PC-3 (cell line): ENCODE data around the gene GFOD1. TPM values are rescaled to one million over a fixed set of nuclear protein-coding genes. Genes with fewer than 3 reads are reported as not detected.

Experiments
- ATAC-seq: fragments of 200-7000 bp; cut with Tn5 transposase; 2 replicates; pipeline ENCODE4 v1.9.1; 2020; ENCODE audit warnings: mild to moderate bottlenecking, moderate library complexity
- BruUV-seq: library from RNA; stranded (reverse); fragments of 400-500 nt; replicated peaks from 2 replicates; lab custom pipeline; 2021; lab: Mats Ljungman, UMichigan
- CTCF ChIA-PET: fragments of 300-600 bp; sonication (Branson Sonifier 250); formaldehyde crosslinking; loops from one replicate; lab custom pipeline; 2022; ENCODE audit warnings: antibody characterized with exemption; lab: Charles Lee
- POLR2A ChIA-PET: fragments of 300-600 bp; sonication (Branson Sonifier 250); formaldehyde crosslinking; loops from one replicate; lab custom pipeline; 2022; ENCODE audit warnings: antibody characterized with exemption; ENCODE audit not compliant: unreplicated experiment; lab: Charles Lee
- DNase-seq: peaks from one replicate; pipeline ENCODE4 v3.0.0-alpha.2; 2015
- H2AFZ ChIP-seq: fragments of 300-600 bp; sonication (generic); 2 replicates; pipeline ENCODE4 v1.6.0; 2016; ENCODE audit warnings: antibody characterized with exemption, low read length
- H3F3A ChIP-seq: fragments of 300-600 bp; sonication (generic); one replicate; pipeline ENCODE4 v1.6.0; 2017; ENCODE audit warnings: antibody characterized with exemption, low read length, control low read depth, mild to moderate bottlenecking; ENCODE audit not compliant: unreplicated experiment
- H3K27ac ChIP-seq: fragments of 300-600 bp; sonication (generic); 2 replicates; pipeline ENCODE4 v1.5.1; 2016; ENCODE audit warnings: mild to moderate bottlenecking, low read length
- H3K27me3 ChIP-seq: fragments of 300-600 bp; sonication (generic); 2 replicates; pipeline ENCODE4 v1.6.1; 2016; ENCODE audit warnings: low read length, mixed read lengths
- H3K36me3 ChIP-seq: fragments of 300-600 bp; sonication (generic); 2 replicates; pipeline ENCODE4 v1.6.1; 2016; ENCODE audit warnings: low read depth, mixed run types, low read length, mixed read lengths
- H3K4me1 ChIP-seq: fragments of 300-600 bp; sonication (generic); 2 replicates; pipeline ENCODE4 v1.5.1; 2016; ENCODE audit warnings: low read length; ENCODE audit not compliant: insufficient read depth
- H3K4me2 ChIP-seq: fragments of 300-600 bp; sonication (generic); 2 replicates; pipeline ENCODE4 v1.6.0; 2016; ENCODE audit warnings: low read length
- H3K4me3 ChIP-seq: fragments of 300-600 bp; sonication (generic); 2 replicates; pipeline ENCODE4 v1.5.1; 2016; ENCODE audit warnings: mild to moderate bottlenecking, low read length, mixed read lengths
- H3K79me2 ChIP-seq: fragments of 300-600 bp; sonication (generic); 2 replicates; pipeline ENCODE4 v1.6.1; 2017; ENCODE audit warnings: low read length, mixed read lengths
- H3K9ac ChIP-seq: fragments of 300-600 bp; sonication (generic); 2 replicates; pipeline ENCODE4 v1.6.0; 2016; ENCODE audit warnings: mild to moderate bottlenecking, low read length
- H3K9me2 ChIP-seq: fragments of 300-600 bp; sonication (generic); replicated peaks from 2 replicates; pipeline ENCODE4 v1.6.1; 2016; ENCODE audit warnings: mixed run types, low read length, mixed read lengths
- H3K9me3 ChIP-seq: fragments of 300-600 bp; sonication (generic); 2 replicates; pipeline ENCODE4 v1.6.1; 2016; ENCODE audit warnings: low read length, mixed read lengths
- H4K20me1 ChIP-seq: fragments of 300-600 bp; sonication (generic); 2 replicates; pipeline ENCODE4 v1.6.1; 2016; ENCODE audit warnings: low read length, mixed read lengths
- CTCF ChIP-seq: fragments of 300-600 bp; sonication (generic); conservative IDR thresholded peaks from 2 replicates; pipeline ENCODE4 v1.5.1; 2017; ENCODE audit warnings: antibody characterized with exemption, low read depth, mild to moderate bottlenecking, low read length
- EZH2 ChIP-seq: fragments of 300-600 bp; sonication (generic); IDR thresholded peaks from one replicate; pipeline ENCODE4 v1.6.1; 2017; ENCODE audit warnings: antibody characterized with exemption, mild to moderate bottlenecking, low read length; ENCODE audit not compliant: unreplicated experiment
- EZH2phosphoT487 ChIP-seq: fragments of 300-600 bp; sonication (generic); IDR thresholded peaks from 2 replicates; pipeline ENCODE4 v1.6.1; 2018; ENCODE audit warnings: mild to moderate bottlenecking, antibody characterized with exemption, low read length, borderline replicate concordance
- intact Hi-C: fragments of 100-400 bp; cut with micrococcal nuclease; formaldehyde crosslinking; loops from 2 replicates; pipeline ENCODE4 v1.9.0; 2023
- total RNA-seq: library from RNA; depleted of rRNA; stranded (reverse); fragments of >200 nt; gene quantifications from 2 replicates; pipeline ENCODE4 v1.2.3, GENCODE V29; 2014

GFOD1 gene
- total RNA-seq, 1 experiment from 2014 or later = 16.0 TPM

- Histone ChIP-seq H2AFZ (peak overlapping the region; percentile 76), H3K4me1 (peaks cover 30% of the 10 kb centered on the region), H3K36me3 (no peaks in the 10 kb centered on the region; the same call in 1 of the 2 replicates), H3K4me3 (peak overlapping the region; percentile 90), H3K9ac (peak overlapping the region; percentile 87), H3F3A (peaks cover 9% of the 10 kb centered on the region), H3K79me2 (peaks cover 14% of the 10 kb centered on the region), H3K27ac (peak overlapping the region; percentile 10; the same call in 1 of the 2 replicates), H4K20me1 (no peaks in the 10 kb centered on the region), H3K9me2 (no peaks in the 10 kb centered on the region), H3K4me2 (peak overlapping the region; percentile 93), H3K9me3 (no peaks in the 10 kb centered on the region), H3K27me3 (no peaks in the 10 kb centered on the region)
- TSS peak; percentile 93 for BruUV-seq
- ChIA-PET POLR2A (interaction anchor here (0.6 to 1.1 kb wide), 7 partner anchors 26 to 620 kb away, joined by 3 to 9 read pairs (median 4); partner anchors contain the start of genes NOL7 and SIRT5), CTCF (interaction anchor here (1.0 to 1.2 kb wide), 4 partner anchors 55 to 286 kb away, joined by 3 to 6 read pairs (median 4); partner anchors contain the start of genes NOL7 and SIRT5)
- ATAC-seq (no peak), DNase-seq (no peak)
- intact Hi-C loops = loop anchor here (2.0 to 5.0 kb wide), 2 partner anchors 26 to 283 kb away; no protein-coding TSS in a partner anchor
- TF ChIP-seq CTCF (no peak), EZH2phosphoT487 (no peak), EZH2 (no peak)
These were observed 158.6 kb downstream of the GFOD1 start for GRCh38 chr6:13328875-13329183.

GRCh38 chr6:13328076-13328874, 159.1 kb downstream of the GFOD1 start, which contains the start of gene TBC1D7:
Gene TBC1D7, minus strand, starts transcription at chr6:13328537. Its CDS starts 1,639 bp downstream, at chr6:13326898.
- Histone ChIP-seq H2AFZ (peak within 1 kb of the TSS; percentile 76), H3K27ac (peak within 1 kb of the TSS; percentile 76), H3K9ac (peak within 1 kb of the TSS; percentile 87), H4K20me1 (no peaks in the 10 kb centered on the region), H3K9me2 (no peaks in the 10 kb centered on the region), H3K4me1 (peaks cover 30% of the 10 kb centered on the region), H3K27me3 (no peaks in the 10 kb centered on the region), H3K36me3 (no peaks in the 10 kb centered on the region; the same call in 1 of the 2 replicates), H3K4me2 (peak within 1 kb of the TSS; percentile 93), H3F3A (peaks cover 9% of the 10 kb centered on the region), H3K79me2 (peaks cover 14% of the 10 kb centered on the region), H3K4me3 (peak within 1 kb of the TSS; percentile 90), H3K9me3 (no peaks in the 10 kb centered on the region)
- peak; percentile 89 for DNase-seq
- ChIA-PET CTCF (interaction anchor here (1.0 to 1.2 kb wide), 4 partner anchors 55 to 287 kb away, joined by 3 to 6 read pairs (median 4); partner anchors contain the start of genes NOL7 and SIRT5), POLR2A (interaction anchor here (0.6 to 1.1 kb wide), 6 partner anchors 18 to 619 kb away, joined by 3 to 9 read pairs (median 4); partner anchors contain the start of genes NOL7 and SIRT5)
- intact Hi-C loops = loop anchor here (2.0 to 5.0 kb wide), 2 partner anchors 25 to 284 kb away; no protein-coding TSS in a partner anchor
- TSS peak; percentile 61 for BruUV-seq
- ATAC-seq = peak; percentile 78
- TF ChIP-seq EZH2 = no peak
- TF ChIP-seq CTCF = peak; percentile 25
